Fibroblast of lung (primary cell): Measurements from ENCODE around the gene SLC16A7. TPM values are rescaled to one million over a fixed set of nuclear protein-coding genes. Genes with fewer than 3 reads are reported as not detected.

Experiments
- DNase-seq, 2 donors: peaks; one replicate each; pipeline versions ENCODE4 v3.0.0 to v3.0.0-alpha.2; 2010; ENCODE audit warnings: low read depth in 2 of 2
- H2AFZ ChIP-seq: 2 replicates; pipeline ENCODE4 v1.5.1; 2012; ENCODE audit warnings: low read length, control low read depth, inconsistent platforms
- H3K27ac ChIP-seq: 2 replicates; pipeline ENCODE4 v1.5.1; 2011; ENCODE audit warnings: low read length, control low read depth; ENCODE audit not compliant: insufficient read depth
- H3K27me3 ChIP-seq: 2 replicates; pipeline ENCODE4 v1.5.1; 2011; ENCODE audit warnings: mild to moderate bottlenecking, low read length; ENCODE audit not compliant: control insufficient read depth, insufficient read depth
- H3K36me3 ChIP-seq: 2 replicates; pipeline ENCODE4 v1.5.1; 2011; ENCODE audit warnings: low read length; ENCODE audit not compliant: control insufficient read depth, insufficient read depth
- H3K4me1 ChIP-seq: 2 replicates; pipeline ENCODE4 v1.5.1; 2011; ENCODE audit warnings: low read length; ENCODE audit not compliant: control insufficient read depth, insufficient read depth; ENCODE audit errors: extremely low read depth
- H3K4me2 ChIP-seq: 2 replicates; pipeline ENCODE4 v1.5.1; 2011; ENCODE audit warnings: low read length, control low read depth; ENCODE audit not compliant: insufficient read depth; ENCODE audit errors: extremely low read depth
- H3K4me3 ChIP-seq, 4 experiments: fragments of 200-600 bp in 1 of 4; sonication (generic) in 1 of 4; replicated peaks in 1 of 4; 2 replicates each; pipeline ENCODE4 v1.5.1; 2011 to 2016; ENCODE audit warnings: low read length in 4 of 4, low read depth in 3 of 4, mild to moderate bottlenecking in 3 of 4, control low read depth in 2 of 4, inconsistent platforms in 1 of 4, mixed read lengths in 1 of 4; ENCODE audit not compliant: insufficient read depth in 1 of 4; ENCODE audit errors: control extremely low read depth in 1 of 4
- H3K79me2 ChIP-seq: 2 replicates; pipeline ENCODE4 v1.5.1; 2012; ENCODE audit warnings: mild to moderate bottlenecking, low read length, inconsistent platforms; ENCODE audit not compliant: control insufficient read depth, insufficient read depth
- H3K9ac ChIP-seq: 2 replicates; pipeline ENCODE4 v1.5.1; 2011; ENCODE audit warnings: mild to moderate bottlenecking, low read length, control low read depth; ENCODE audit not compliant: insufficient read depth
- H3K9me3 ChIP-seq: 2 replicates; pipeline ENCODE4 v1.5.1; 2012; ENCODE audit warnings: low read depth, low read length; ENCODE audit not compliant: control insufficient read depth, insufficient read depth
- H4K20me1 ChIP-seq: 2 replicates; pipeline ENCODE4 v1.5.1; 2011; ENCODE audit warnings: low read length; ENCODE audit not compliant: control insufficient read depth, insufficient read depth; ENCODE audit errors: extremely low read depth
- CTCF ChIP-seq, 2 donors: IDR thresholded peaks in 1 of 2; conservative IDR thresholded peaks in 1 of 2; 1 replicate in 1 of 2; 2 replicates in 1 of 2; pipeline ENCODE4 v1.5.1; 2011 to 2012; ENCODE audit warnings: low read length in 2 of 2, control low read depth in 1 of 2, inconsistent platforms in 1 of 2, low read depth in 1 of 2, mild to moderate bottlenecking in 1 of 2
- EZH2 ChIP-seq: IDR thresholded peaks from 2 replicates; pipeline ENCODE4 v1.5.1; 2012; ENCODE audit warnings: low read length, control low read depth, mild to moderate bottlenecking; ENCODE audit errors: missing control alignments
- polyA plus RNA-seq, 2 donors: library from polyadenylated mRNA; depleted of rRNA in 1 of 2; stranded (reverse) in 1 of 2; unstranded in 1 of 2; fragments of >200 nt; gene quantifications; 2 replicates each; pipeline ENCODE4 v1.2.1, GENCODE V29; 2011 to 2012; ENCODE audit warnings: missing spikeins in 1 of 2
- total RNA-seq: library from RNA; depleted of rRNA; stranded (reverse); fragments of >200 nt; gene quantifications from 2 replicates; pipeline ENCODE4 v1.2.1, GENCODE V29; 2014

The SLC16A7 gene
- total and polyA plus RNA-seq, 2 donors (not counting 1 experiment from before 2014, with no cell fraction given): 40.2 to 110 TPM

DNA sequence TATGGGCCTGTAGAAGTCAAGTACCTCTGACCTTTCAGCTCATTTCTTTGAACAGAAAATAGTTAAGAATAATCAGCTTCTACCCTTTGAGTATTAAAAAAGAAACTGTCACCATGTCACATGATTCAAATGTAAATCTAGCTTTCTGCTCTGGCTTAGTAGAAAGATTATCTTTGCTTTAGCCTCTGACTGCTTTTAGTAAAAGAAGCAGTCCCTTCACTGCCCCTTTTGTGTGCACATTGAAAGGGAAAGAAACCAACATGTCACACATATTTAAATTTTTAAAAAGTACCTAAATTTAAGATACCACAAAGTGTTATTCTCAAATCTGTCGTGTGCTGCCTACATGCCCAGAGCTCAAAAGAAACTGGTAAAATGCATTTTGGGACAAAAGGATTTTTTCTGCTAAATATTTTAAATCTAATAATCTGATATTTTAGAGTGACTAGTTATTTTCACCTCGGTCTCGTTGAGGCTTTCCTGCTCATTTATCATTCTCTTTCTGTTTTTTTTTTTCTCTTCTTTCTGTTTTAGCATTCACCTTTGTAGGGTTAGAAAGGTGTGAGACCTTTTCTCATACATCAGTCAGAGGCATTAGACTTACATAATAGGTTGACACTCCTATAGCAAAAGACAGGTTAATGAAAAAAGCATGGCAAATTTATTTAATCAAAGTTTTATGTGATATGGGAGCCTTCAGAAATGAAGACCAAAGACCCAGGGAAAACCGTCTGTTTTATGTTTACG is 41.3 kb downstream of the SLC16A7 start:
- Histone ChIP-seq H3K4me1 (no peaks in the 10 kb centered on the region), H3K4me3 (no peak overlapping the region), H3K9me3 (no peaks in the 10 kb centered on the region), H3K27ac (no peak overlapping the region), H3K79me2 (no peaks in the 10 kb centered on the region), H2AFZ (no peak overlapping the region), H4K20me1 (no peaks in the 10 kb centered on the region), H3K9ac (no peak overlapping the region), H3K36me3 (no peaks in the 10 kb centered on the region), H3K4me2 (no peak overlapping the region), H3K27me3 (no peaks in the 10 kb centered on the region)
- DNase-seq: no peak
- TF ChIP-seq EZH2: no peak
- TF ChIP-seq CTCF (conservative IDR thresholded peaks at IDR 0.05 in 1 of 2, IDR thresholded peaks at IDR 0.05 in 1 of 2; ENCODE audit: low read depth in 1 of 2, low read length in 2 of 2): no peak

DNA sequence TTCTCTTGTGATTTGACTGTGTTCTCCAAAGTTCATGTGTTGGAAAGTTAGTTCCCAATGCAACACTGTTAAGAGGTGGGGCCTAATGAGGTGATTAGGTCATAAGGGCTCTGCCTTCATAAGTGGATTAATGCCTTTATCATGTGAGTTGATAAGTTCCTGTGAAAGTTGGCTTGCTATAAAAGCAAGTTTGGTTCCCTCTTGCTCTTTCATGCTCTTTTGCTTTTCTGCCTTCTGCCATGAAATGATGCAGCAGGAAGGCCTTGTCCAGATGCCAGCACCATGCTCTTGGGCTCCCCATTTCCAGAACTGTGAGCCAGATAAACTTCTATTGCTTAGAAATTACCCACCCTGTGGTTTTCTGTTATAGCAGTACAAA is 41.9 kb downstream of the SLC16A7 start:
- Histone ChIP-seq H3K9me3 (no peaks in the 10 kb centered on the region), H3K9ac (no peak overlapping the region), H3K4me3 (no peak overlapping the region), H3K27me3 (no peaks in the 10 kb centered on the region), H4K20me1 (no peaks in the 10 kb centered on the region), H3K4me2 (no peak overlapping the region), H3K79me2 (no peaks in the 10 kb centered on the region), H3K27ac (no peak overlapping the region), H3K4me1 (no peaks in the 10 kb centered on the region), H3K36me3 (no peaks in the 10 kb centered on the region), H2AFZ (no peak overlapping the region)
- peak in 1 of 2 donors; percentile 30 for DNase-seq
- TF ChIP-seq CTCF (conservative IDR thresholded peaks at IDR 0.05 in 1 of 2, IDR thresholded peaks at IDR 0.05 in 1 of 2; ENCODE audit: low read depth in 1 of 2, low read length in 2 of 2) (no peak), EZH2 (no peak)

GRCh38 chr12:59643550-59643949 is 47.7 kb downstream of the SLC16A7 start:
- Histone ChIP-seq H3K4me3 (no peak overlapping the region), H3K9me3 (no peaks in the 10 kb centered on the region)

More at GRCh38 chr12:59643550-59643949, 47.7 kb downstream of the SLC16A7 start:
- no peak overlapping the region for H2AFZ ChIP-seq
- no peak for DNase-seq
- H3K36me3 ChIP-seq: no peaks in the 10 kb centered on the region
- TF ChIP-seq EZH2: no peak
- no peak for TF ChIP-seq CTCF (conservative IDR thresholded peaks at IDR 0.05 in 1 of 2, IDR thresholded peaks at IDR 0.05 in 1 of 2; ENCODE audit: low read depth in 1 of 2, low read length in 2 of 2)
- H3K27ac ChIP-seq: no peak overlapping the region
- H3K4me2 ChIP-seq: no peak overlapping the region
- H3K79me2 ChIP-seq: no peaks in the 10 kb centered on the region
- no peaks in the 10 kb centered on the region for H3K27me3 ChIP-seq
- H4K20me1 ChIP-seq: no peaks in the 10 kb centered on the region
- no peaks in the 10 kb centered on the region for H3K4me1 ChIP-seq
- no peak overlapping the region for H3K9ac ChIP-seq
